Activated CD8-positive, alpha-beta memory T cell treated with anti-CD3 and anti-CD28 coated beads for 48 hours (primary cell): Measurements from ENCODE around the gene CADM1.

ENCODE experiments used
- DNase-seq, 3 experiments: peaks; one replicate each; pipeline ENCODE4 v3.0.0-alpha.2; 2020; ENCODE audit warnings: low read depth in 2 of 3, low spot score in 2 of 3

The CADM1 gene

DNA sequence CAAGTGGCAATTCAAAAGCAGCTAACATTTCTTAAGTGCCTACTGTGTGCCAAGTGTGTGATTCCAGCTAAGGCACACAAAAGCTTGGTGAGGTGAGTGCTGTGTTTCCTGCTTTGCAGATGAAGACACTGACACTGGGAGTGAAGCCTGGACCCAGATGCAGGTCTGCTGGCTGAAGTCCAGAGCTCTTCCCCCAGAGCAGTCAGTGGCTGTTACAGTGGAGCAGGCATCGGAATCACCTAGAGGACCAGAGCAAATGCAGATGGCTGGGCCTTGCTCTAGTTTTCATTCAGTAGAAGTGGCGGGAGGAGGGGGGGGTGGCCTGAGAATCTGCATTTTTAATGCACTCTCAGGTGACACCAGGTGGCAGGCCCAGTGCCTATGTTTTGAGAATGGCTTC lies 342.3 kb downstream of the CADM1 start:
- DNase-seq = no peak

- DNase-seq = no peak
Observed at GRCh38 chr11:115159207-115159606, 345.0 kb downstream of the CADM1 start.

DNA sequence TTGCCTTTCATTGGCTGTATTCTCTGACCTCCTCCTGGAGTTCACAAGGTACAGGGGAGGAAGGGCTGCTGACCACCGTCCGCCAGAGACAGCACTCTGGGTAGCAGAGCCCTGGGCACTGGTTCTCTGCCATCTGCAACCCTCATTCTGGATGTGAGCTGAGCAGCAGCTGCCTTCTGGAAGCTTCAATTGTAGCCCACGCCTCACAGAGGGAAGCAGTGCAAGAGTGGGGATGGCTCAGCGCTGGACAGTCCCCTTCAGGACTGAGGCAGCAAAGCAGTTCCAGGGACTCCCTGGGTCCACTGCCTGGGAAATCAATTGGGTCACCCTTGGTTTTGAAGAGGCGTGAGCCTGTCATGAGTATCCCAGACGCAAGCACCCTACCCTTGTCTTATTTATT lies 346.2 kb downstream of the CADM1 start:
- no peak for DNase-seq

DNA sequence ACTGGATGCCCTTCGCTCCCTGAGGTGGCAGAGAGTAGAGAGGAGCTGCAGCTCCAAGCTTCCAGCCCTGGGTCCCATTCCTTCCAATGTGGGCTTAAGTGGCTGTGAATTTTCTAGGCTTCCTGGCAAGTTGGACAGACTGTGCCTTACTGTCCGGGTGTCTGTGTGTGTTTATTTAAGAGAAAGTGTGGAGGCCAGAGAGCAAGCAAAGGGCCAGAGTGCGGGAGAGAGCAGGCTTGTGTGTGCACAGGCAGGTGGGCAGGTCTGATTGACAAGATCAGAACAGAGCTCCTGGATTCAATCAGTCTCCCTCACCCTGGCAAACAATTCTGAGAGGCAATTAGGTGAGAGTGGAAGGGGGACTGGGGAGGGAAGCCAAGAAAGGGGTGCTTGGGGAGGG lies 347.0 kb downstream of the CADM1 start:
- no peak for DNase-seq

GRCh38 chr11:115155978-115156377 lies 348.2 kb downstream of the CADM1 start:
- no peak for DNase-seq

- no peak for DNase-seq
Observed at GRCh38 chr11:115155320-115155719, 348.9 kb downstream of the CADM1 start.

- no peak for DNase-seq
Observed at GRCh38 chr11:115154355-115154736, 349.9 kb downstream of the CADM1 start.

DNA sequence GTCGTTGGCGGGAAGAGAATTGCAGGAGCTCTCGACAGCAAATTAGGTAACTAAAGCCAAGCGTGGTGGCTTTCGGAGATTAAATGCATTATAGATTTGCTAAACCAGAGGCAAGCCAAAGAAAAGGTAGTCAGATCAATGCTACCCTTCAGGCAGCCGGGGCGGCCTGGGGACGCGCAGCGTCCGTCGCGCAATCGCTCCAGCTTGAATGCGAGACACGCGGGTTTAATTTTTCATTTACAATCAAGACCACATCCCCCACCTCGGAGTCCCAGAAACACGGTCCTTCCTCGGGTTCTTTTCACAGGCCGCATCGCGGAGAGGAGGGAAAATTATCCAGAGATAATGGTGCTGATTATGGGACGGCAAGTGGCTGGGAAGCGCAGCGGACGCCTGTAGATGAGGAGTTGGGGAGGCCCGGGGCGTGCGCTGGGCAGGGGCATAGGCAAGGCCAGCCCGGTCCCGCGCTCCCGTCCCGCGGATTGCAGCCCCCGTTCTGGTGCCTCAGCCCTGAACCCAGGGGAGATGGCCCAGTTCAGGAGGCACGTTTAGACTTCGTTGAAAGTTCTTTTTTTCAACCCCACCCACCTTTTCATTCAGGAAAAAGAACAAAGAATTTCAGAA lies 350.4 kb downstream of the CADM1 start:
- DNase-seq = no peak

- no peak for DNase-seq
Observed at GRCh38 chr11:115153135-115153534, 351.1 kb downstream of the CADM1 start.

- DNase-seq = no peak
Observed at GRCh38 chr11:115151010-115151409, 353.2 kb downstream of the CADM1 start.

GRCh38 chr11:115148691-115149090 lies 355.5 kb downstream of the CADM1 start:
- DNase-seq = no peak

DNA sequence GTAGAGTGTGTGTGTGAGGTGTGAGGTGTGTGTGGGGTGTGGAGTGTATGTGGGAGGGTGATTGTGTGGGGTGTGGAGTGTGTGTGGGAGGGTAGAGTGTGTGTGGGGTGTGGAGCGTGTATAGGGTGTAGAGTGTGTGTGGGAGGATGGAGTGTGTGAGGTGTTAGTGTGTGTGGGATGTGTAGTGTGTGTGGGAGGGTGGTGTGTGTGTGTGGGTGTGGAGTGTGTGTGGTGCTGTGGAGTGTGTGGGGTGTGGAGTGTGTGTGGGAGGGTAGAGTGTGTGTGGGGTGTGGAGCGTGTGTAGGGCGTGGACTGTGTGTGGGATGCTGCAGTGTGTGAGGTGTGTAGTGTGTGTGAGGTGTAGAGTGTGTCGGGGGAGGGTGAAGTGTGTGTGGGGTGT lies 356.1 kb downstream of the CADM1 start:
- DNase-seq = no peak

DNA sequence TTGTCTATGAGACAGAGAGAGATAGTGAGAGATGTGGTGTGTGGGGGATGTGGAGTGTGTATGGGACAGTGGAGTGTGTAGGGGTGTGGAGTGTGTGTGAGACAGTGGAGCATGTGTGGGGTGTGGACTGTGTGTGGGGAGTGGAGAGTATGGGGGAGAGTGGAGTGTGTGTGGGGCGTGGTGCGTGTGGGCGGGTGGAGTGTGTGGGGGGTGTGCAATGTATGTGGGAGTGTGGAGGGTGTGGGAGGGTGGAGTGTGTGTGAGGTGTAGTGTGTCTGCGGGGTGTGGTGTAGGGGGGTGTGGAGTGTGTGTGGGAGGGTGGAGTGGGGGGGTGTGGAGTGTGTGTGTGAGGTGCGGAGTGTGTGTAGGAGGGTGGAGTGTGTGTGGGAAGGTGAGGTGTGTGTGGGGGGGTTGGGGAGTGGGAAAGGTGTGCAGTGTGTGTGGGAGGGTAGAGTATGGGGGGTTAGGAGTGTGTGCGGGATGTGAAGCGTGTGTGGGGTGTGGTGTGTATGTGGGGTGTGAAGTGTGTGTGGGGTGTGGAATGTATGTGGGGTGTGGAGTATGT lies 356.9 kb downstream of the CADM1 start:
- DNase-seq = no peak

DNA sequence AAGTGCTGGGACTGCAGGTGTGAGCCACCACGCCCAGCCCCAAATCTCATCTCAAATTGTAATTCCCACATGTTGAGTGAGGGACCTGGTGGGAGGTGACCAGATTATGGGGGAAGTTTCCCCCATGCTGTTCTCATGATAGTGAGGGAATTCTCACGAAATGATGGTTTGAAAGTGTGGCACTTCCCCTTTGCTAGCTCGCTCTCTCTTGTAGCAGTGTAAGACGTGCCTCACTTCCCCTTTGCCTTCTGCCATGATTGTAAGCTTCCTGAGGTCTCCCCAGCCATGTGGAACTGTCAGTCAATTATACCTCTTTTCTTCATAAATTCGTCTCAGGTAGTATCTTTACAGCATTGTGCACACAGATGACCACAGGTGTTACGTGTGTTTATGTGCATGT lies 357.8 kb downstream of the CADM1 start:
- no peak for DNase-seq

DNA sequence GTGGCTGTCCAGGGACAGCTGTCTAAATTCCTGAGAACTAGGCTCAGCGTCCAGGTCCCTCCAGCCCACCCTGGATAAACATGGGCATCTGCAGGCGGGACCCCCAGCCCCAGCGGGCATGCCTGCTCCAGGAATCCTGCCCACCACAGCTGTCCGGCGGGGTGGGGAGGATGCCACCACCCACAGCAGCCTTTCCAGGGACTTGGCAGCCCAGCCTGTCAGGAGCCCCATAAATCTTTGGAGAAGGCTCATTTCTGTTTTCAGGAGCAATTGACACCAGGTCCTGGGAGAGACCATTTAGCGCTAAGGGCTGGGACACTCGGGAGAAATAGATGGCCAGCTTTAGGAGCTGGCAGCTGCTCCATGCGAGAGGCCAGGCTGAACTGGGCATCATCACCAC lies 358.9 kb downstream of the CADM1 start:
- DNase-seq = no peak

DNA sequence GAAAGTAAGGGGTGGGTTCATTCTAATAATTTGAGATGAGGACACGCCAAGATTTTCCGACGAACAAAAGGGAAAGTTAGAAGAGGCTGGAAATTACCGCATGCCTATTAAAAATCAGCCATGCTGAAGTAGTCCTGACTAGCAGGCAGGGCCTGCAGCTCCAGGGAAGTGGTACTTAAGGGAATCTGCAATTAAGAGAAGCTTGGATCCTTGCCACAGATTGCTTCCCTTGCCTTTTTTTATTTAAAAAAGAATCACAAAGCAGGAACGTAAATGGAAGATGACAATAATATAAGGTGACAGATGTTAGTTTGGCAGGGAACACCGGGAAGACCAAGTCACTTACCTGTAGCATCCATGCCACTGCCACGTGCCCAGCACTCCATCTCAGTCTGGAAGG lies 359.3 kb downstream of the CADM1 start:
- no peak for DNase-seq

- DNase-seq = no peak
Observed at GRCh38 chr11:115144014-115144413, 360.2 kb downstream of the CADM1 start.

- DNase-seq = no peak
Observed at GRCh38 chr11:115141231-115142114, 362.7 kb downstream of the CADM1 start.

GRCh38 chr11:115135936-115136335 lies 368.3 kb downstream of the CADM1 start:
- DNase-seq = no peak

GRCh38 chr11:115134926-115135325 lies 369.3 kb downstream of the CADM1 start:
- DNase-seq = no peak

DNA sequence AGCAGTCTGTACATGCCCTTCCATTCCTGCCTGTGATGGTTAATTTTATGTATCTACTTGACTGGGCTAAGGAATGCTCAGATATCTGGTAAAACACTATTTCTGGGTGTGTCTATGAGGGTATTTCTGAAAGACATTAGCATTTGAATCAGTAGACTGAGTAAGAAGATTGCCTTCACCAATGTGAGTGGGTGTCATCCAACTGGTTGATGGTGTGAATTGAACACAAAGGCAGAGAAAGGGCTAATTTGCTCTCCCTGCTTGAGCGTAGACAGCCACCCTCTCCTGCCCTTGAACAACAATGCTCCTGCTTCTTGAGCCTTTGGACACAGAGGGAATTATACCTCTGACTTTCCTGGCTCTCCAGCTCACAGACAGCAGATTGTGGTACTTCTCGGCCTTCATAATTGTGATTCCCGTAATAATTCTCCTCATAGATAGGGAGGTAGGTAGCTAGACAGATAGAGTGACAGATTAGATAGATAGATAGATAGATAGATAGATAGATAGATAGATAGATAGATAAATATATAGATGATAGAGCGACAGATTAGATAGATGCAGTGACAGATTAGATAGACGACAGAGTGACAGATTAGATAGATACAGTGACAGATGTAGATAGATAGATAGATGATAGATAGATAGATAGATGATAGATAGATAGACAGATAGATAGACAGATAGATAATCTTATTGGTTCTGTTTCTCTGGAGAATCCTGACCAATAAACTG lies 370.6 kb downstream of the CADM1 start:
- DNase-seq = no peak
